Spleen (tissue), 7 donors: Measurements from ENCODE around the gene FN3K.

ENCODE experiments used
- POLR2A ChIP-seq, 3 donors: fragments of 450-650 bp; IDR thresholded peaks; one replicate each; pipeline ENCODE4 v1.5.1; 2017; ENCODE audit warnings: antibody characterized with exemption in 3 of 3, mild to moderate bottlenecking in 1 of 3
- TF ChIP-seq, protein P1 (sequence below), 11 experiments: fragments of 200-600 bp in 7 of 11; fragments of 450-650 bp in 4 of 11; sonication (generic) in 4 of 11; IDR thresholded peaks in 8 of 11; conservative IDR thresholded peaks in 3 of 11; 1 replicate in 7 of 11; 2 replicates in 4 of 11; pipeline versions ENCODE4 v1.4.0 to v1.8.0; 2016 to 2021; ENCODE audit warnings: antibody characterized with exemption in 11 of 11, inconsistent platforms in 4 of 11, mild to moderate bottlenecking in 1 of 11
- donor health status: DM: no; HTN: no; CAD: no; lungs with moderate emphysema.
- donor health status: DM: no; HTN: no; CAD: no.
- donor health status: DM: no; HTN: no; CAD: no.

GRCh38 chr17:82798752-82799151, 63.3 kb downstream of the FN3K start:
- TF ChIP-seq, protein P1, sequence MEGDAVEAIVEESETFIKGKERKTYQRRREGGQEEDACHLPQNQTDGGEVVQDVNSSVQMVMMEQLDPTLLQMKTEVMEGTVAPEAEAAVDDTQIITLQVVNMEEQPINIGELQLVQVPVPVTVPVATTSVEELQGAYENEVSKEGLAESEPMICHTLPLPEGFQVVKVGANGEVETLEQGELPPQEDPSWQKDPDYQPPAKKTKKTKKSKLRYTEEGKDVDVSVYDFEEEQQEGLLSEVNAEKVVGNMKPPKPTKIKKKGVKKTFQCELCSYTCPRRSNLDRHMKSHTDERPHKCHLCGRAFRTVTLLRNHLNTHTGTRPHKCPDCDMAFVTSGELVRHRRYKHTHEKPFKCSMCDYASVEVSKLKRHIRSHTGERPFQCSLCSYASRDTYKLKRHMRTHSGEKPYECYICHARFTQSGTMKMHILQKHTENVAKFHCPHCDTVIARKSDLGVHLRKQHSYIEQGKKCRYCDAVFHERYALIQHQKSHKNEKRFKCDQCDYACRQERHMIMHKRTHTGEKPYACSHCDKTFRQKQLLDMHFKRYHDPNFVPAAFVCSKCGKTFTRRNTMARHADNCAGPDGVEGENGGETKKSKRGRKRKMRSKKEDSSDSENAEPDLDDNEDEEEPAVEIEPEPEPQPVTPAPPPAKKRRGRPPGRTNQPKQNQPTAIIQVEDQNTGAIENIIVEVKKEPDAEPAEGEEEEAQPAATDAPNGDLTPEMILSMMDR (IDR thresholded peaks at IDR 0.05 in 8 of 11, conservative IDR thresholded peaks at IDR 0.05 in 3 of 11) = no peak
- TF ChIP-seq POLR2A (IDR thresholded peaks at IDR 0.05) = no peak
